Activated B cell treated with CpG ODN at 0.5 μM for 24 hours (primary cell): ENCODE measurements around the gene EGFR. TPM values are rescaled to one million over a fixed set of nuclear protein-coding genes. Genes with fewer than 3 reads are reported as not detected.

Source experiments
- ATAC-seq: fragments of 200-7000 bp; cut with Tn5 transposase; one replicate; pipeline ENCODE4 v1.10.0; 2021; ENCODE audit warnings: low read depth, mild to moderate bottlenecking, moderate library complexity
- CTCF ChIA-PET: fragments of 350-600 bp; sonication (Branson Sonifier 250); formaldehyde crosslinking; loops from one replicate; lab custom pipeline; 2021; ENCODE audit warnings: antibody characterized with exemption; lab: Charles Lee
- POLR2A ChIA-PET: fragments of 350-600 bp; sonication (Branson Sonifier 250); formaldehyde crosslinking; loops from one replicate; lab custom pipeline; 2021; ENCODE audit warnings: antibody characterized with exemption; lab: Charles Lee
- DNase-seq: peaks from one replicate; pipeline ENCODE4 v3.0.0; 2022
- H3K27ac Mint-ChIP-seq: one replicate; pipeline ENCODE4 v1.8.0; 2020; ENCODE audit warnings: mixed read lengths
- H3K27me3 Mint-ChIP-seq: one replicate; pipeline ENCODE4 v1.8.0; 2021; ENCODE audit warnings: mixed read lengths
- H3K36me3 Mint-ChIP-seq: one replicate; pipeline ENCODE4 v1.8.0; 2021; ENCODE audit warnings: low read depth, mixed read lengths
- H3K4me1 Mint-ChIP-seq: one replicate; pipeline ENCODE4 v1.8.0; 2021; ENCODE audit warnings: mixed read lengths
- H3K4me3 Mint-ChIP-seq: one replicate; pipeline ENCODE4 v1.8.0; 2020; ENCODE audit warnings: mild to moderate bottlenecking, mixed read lengths
- H3K9me3 Mint-ChIP-seq: one replicate; pipeline ENCODE4 v1.8.0; 2020; ENCODE audit warnings: mixed read lengths
- CTCF ChIP-seq: fragments of 200-600 bp; IDR thresholded peaks from one replicate; pipeline ENCODE4 v1.8.0; 2022; ENCODE audit warnings: antibody characterized with exemption, mild to moderate bottlenecking
- intact Hi-C: fragments of 100-400 bp; cut with micrococcal nuclease; formaldehyde crosslinking; loops from one replicate; pipeline ENCODE4 v1.15.1; 2024
- total RNA-seq: library from RNA; stranded (reverse); gene quantifications from 2 replicates; pipeline ENCODE4 v1.2.3, GENCODE V29; 2022

The EGFR gene
- total RNA-seq, 1 donor from 2014 or later = not detected

- ATAC-seq (no peak), DNase-seq (no peak)
- Mint-ChIP-seq H3K27ac (no peak overlapping the region), H3K4me3 (no peak overlapping the region), H3K36me3 (no peaks in the 10 kb centered on the region), H3K4me1 (no peaks in the 10 kb centered on the region), H3K27me3 (peaks cover 4% of the 10 kb centered on the region), H3K9me3 (no peaks in the 10 kb centered on the region)
- intact Hi-C loops = no loop called here
- POLR2A ChIA-PET = no interaction called here
- CTCF ChIA-PET = no interaction called here
- TF ChIP-seq CTCF = no peak
These were observed 136.7 kb downstream of the EGFR start for GRCh38 chr7:55155351-55156117.

- intact Hi-C loops = no loop called here
- TF ChIP-seq CTCF = no peak
- Mint-ChIP-seq H3K27ac (no peak overlapping the region), H3K9me3 (no peaks in the 10 kb centered on the region), H3K4me1 (no peaks in the 10 kb centered on the region), H3K27me3 (no peaks in the 10 kb centered on the region), H3K36me3 (no peaks in the 10 kb centered on the region), H3K4me3 (no peak overlapping the region)
- ATAC-seq (no peak), DNase-seq (no peak)
- POLR2A ChIA-PET = interaction anchor here (0.6 kb wide), 1 partner anchor 12 kb away, joined by 7 read pairs; no protein-coding TSS in a partner anchor
- CTCF ChIA-PET = no interaction called here
These were observed 138.3 kb downstream of the EGFR start for GRCh38 chr7:55156919-55157763.

GRCh38 chr7:55157764-55158105 lies 138.9 kb downstream of the EGFR start:
- intact Hi-C loops = no loop called here
- CTCF ChIA-PET = no interaction called here
- Mint-ChIP-seq H3K4me3 (no peak overlapping the region), H3K27ac (no peak overlapping the region), H3K27me3 (no peaks in the 10 kb centered on the region), H3K4me1 (no peaks in the 10 kb centered on the region), H3K36me3 (no peaks in the 10 kb centered on the region), H3K9me3 (no peaks in the 10 kb centered on the region)
- ATAC-seq (no peak), DNase-seq (no peak)
- TF ChIP-seq CTCF = no peak
- POLR2A ChIA-PET = no interaction called here

- Mint-ChIP-seq H3K4me1 (no peaks in the 10 kb centered on the region), H3K27me3 (no peaks in the 10 kb centered on the region), H3K4me3 (no peak overlapping the region), H3K36me3 (no peaks in the 10 kb centered on the region), H3K9me3 (no peaks in the 10 kb centered on the region), H3K27ac (no peak overlapping the region)
- CTCF ChIA-PET = no interaction called here
- POLR2A ChIA-PET = no interaction called here
- no peak for DNase-seq
- intact Hi-C loops = no loop called here
- no peak for TF ChIP-seq CTCF
- ATAC-seq = no peak
These were observed 139.9 kb downstream of the EGFR start for GRCh38 chr7:55158541-55159382.
